CD8-positive, alpha-beta memory T cell (primary cell): ENCODE measurements around the gene EPAS1. TPM values are rescaled to one million over a fixed set of nuclear protein-coding genes. Genes with fewer than 3 reads are reported as not detected.

Source experiments
- CTCF ChIA-PET: fragments of 350-600 bp; sonication (Branson Sonifier 250); formaldehyde crosslinking; loops from one replicate; lab custom pipeline; 2021; ENCODE audit warnings: antibody characterized with exemption; lab: Charles Lee
- POLR2A ChIA-PET: fragments of 350-600 bp; sonication (Branson Sonifier 250); formaldehyde crosslinking; loops from one replicate; lab custom pipeline; 2021; ENCODE audit warnings: antibody characterized with exemption; lab: Charles Lee
- DNase-seq, 5 donors: peaks; one replicate each; pipeline versions ENCODE4 v3.0.0 to v3.0.0-alpha.2; 2020 to 2022; ENCODE audit warnings: mixed read lengths in 1 of 5
- H3K27ac ChIP-seq: one replicate; pipeline ENCODE4 v1.7.0; 2013; ENCODE audit warnings: low read depth, mild to moderate bottlenecking, low read length, moderate library complexity
- H3K27me3 ChIP-seq: 2 replicates; pipeline ENCODE4 v1.7.0; 2013; ENCODE audit warnings: low read length, mild to moderate bottlenecking; ENCODE audit not compliant: insufficient read depth, poor library complexity, severe bottlenecking
- H3K36me3 ChIP-seq: 2 replicates; pipeline ENCODE4 v1.7.0; 2013; ENCODE audit warnings: mild to moderate bottlenecking, low read length, moderate library complexity; ENCODE audit not compliant: insufficient read depth
- H3K4me1 ChIP-seq: 2 replicates; pipeline ENCODE4 v1.7.0; 2013; ENCODE audit warnings: mild to moderate bottlenecking, low read length, moderate library complexity; ENCODE audit not compliant: insufficient read depth
- H3K4me3 ChIP-seq: 2 replicates; pipeline ENCODE4 v1.7.0; 2013; ENCODE audit warnings: mild to moderate bottlenecking, low read length
- H3K9me3 ChIP-seq: 2 replicates; pipeline ENCODE4 v1.7.0; 2013; ENCODE audit warnings: mild to moderate bottlenecking, low read length
- H3K27ac Mint-ChIP-seq, 8 donors: one replicate each; pipeline ENCODE4 v1.8.0; 2020 to 2021; ENCODE audit warnings: mixed read lengths in 8 of 8, mild to moderate bottlenecking in 6 of 8, inconsistent platforms in 3 of 8, moderate library complexity in 3 of 8
- H3K27me3 Mint-ChIP-seq, 2 donors: one replicate each; pipeline ENCODE4 v1.8.0; 2020 to 2021; ENCODE audit warnings: mixed read lengths in 2 of 2, mild to moderate bottlenecking in 1 of 2, moderate library complexity in 1 of 2
- H3K36me3 Mint-ChIP-seq, 3 donors: one replicate each; pipeline ENCODE4 v1.8.0; 2020 to 2021; ENCODE audit warnings: mixed read lengths in 3 of 3, inconsistent platforms in 1 of 3, mild to moderate bottlenecking in 1 of 3
- H3K4me1 Mint-ChIP-seq, 3 donors: one replicate each; pipeline ENCODE4 v1.8.0; 2020 to 2021; ENCODE audit warnings: mixed read lengths in 3 of 3, inconsistent platforms in 1 of 3, mild to moderate bottlenecking in 1 of 3
- H3K4me3 Mint-ChIP-seq, 7 donors: one replicate each; pipeline ENCODE4 v1.8.0; 2020 to 2021; ENCODE audit warnings: mixed read lengths in 7 of 7, mild to moderate bottlenecking in 6 of 7, moderate library complexity in 4 of 7, inconsistent platforms in 2 of 7
- H3K9me3 Mint-ChIP-seq, 5 donors: one replicate each; pipeline ENCODE4 v1.8.0; 2020 to 2022; ENCODE audit warnings: mixed read lengths in 5 of 5, mild to moderate bottlenecking in 3 of 5, moderate library complexity in 2 of 5, inconsistent platforms in 1 of 5
- polyA plus RNA-seq: library from polyadenylated mRNA; unstranded; fragments of 300-500 nt; fragmentation: Illumina TruSeq; gene quantifications from one replicate; pipeline ENCODE4 v1.2.3, GENCODE V29; 2021
- total RNA-seq, 2 experiments: library from RNA; stranded (reverse); gene quantifications; one replicate each; pipeline ENCODE4 v1.2.3, GENCODE V29; 2021

Gene EPAS1
- total and polyA plus RNA-seq, 3 experiments from 2014 or later, result 1.4 to 14.5 (median 9.0) TPM

DNA sequence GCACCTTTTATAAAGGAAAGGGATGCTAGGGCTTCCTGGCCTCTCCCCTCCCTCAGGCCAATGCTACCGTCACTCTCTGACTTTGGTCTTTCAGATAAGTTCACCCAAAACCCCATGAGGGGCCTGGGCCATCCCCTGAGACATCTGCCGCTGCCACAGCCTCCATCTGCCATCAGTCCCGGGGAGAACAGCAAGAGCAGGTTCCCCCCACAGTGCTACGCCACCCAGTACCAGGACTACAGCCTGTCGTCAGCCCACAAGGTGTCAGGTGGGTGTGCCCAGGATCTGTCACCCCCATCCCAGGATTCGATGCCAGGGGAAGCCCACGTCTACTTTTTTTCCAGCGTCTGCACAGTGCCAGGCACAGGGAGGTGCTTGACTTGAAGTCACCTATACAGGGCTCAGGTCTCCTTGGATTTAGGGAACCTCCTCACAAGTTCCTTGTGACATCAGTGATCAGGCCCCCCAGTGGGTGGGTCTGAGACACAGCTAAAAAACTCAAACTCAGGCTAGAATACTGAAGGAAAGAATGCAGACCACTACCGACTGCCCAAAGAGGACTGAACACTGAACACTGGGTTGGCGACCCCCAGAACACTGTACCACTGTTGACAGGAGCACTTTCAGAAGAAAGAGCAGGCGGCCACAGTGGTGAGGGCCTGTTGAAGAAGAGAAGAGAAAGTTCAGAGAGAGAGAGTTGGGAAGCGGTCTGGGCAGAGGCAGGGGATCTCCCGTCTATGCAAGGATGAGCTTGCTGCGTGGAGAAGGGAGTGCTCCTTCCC is 85.3 kb downstream of the EPAS1 start:
- Histone ChIP-seq H3K4me1 (no peaks in the 10 kb centered on the region), H3K4me3 (no peak overlapping the region), H3K36me3 (no peaks in the 10 kb centered on the region), H3K9me3 (no peaks in the 10 kb centered on the region), H3K27me3 (no peaks in the 10 kb centered on the region), H3K27ac (no peak overlapping the region)
- H3K27ac Mint-ChIP-seq, result peak overlapping the region in 2 of 8 donors; percentile 12 to 64
- no peaks in the 10 kb centered on the region for H3K36me3 Mint-ChIP-seq
- peaks cover 0 to 9% (median under 1%) of the 10 kb centered on the region in 3 donors for H3K4me1 Mint-ChIP-seq
- H3K27me3 Mint-ChIP-seq, result peaks cover 0 to 1% of the 10 kb centered on the region in 2 donors
- DNase-seq, result no peak
- POLR2A ChIA-PET, result no interaction called here
- H3K9me3 Mint-ChIP-seq, result no peaks in the 10 kb centered on the region
- CTCF ChIA-PET, result no interaction called here
- H3K4me3 Mint-ChIP-seq, result no peak overlapping the region

- Mint-ChIP-seq H3K36me3 (no peaks in the 10 kb centered on the region), H3K4me1 (peaks cover 0 to 12% (median 1%) of the 10 kb centered on the region in 3 donors), H3K27me3 (peaks cover 0 to 1% of the 10 kb centered on the region in 2 donors), H3K9me3 (no peaks in the 10 kb centered on the region), H3K27ac (no peak overlapping the region), H3K4me3 (no peak overlapping the region)
- DNase-seq, result no peak
- H3K9me3 ChIP-seq, result no peaks in the 10 kb centered on the region
- no peaks in the 10 kb centered on the region for H3K36me3 ChIP-seq
- ChIA-PET CTCF (no interaction called here), POLR2A (no interaction called here)
- no peak overlapping the region for H3K4me3 ChIP-seq
- H3K27me3 ChIP-seq, result no peaks in the 10 kb centered on the region
- no peaks in the 10 kb centered on the region for H3K4me1 ChIP-seq
- no peak overlapping the region for H3K27ac ChIP-seq
Measured at GRCh38 chr2:46383113-46383395, 85.8 kb downstream of the EPAS1 start.

GRCh38 chr2:46383784-46384456 is 86.7 kb downstream of the EPAS1 start:
- no peaks in the 10 kb centered on the region for H3K36me3 ChIP-seq
- Mint-ChIP-seq H3K27me3 (peaks cover 0 to 3% of the 10 kb centered on the region in 2 donors), H3K9me3 (no peaks in the 10 kb centered on the region), H3K4me3 (no peak overlapping the region), H3K4me1 (peaks cover 0 to 12% (median 1%) of the 10 kb centered on the region in 3 donors), H3K36me3 (no peaks in the 10 kb centered on the region), H3K27ac (peak overlapping the region in 1 of 8 donors; percentile 5)
- no peaks in the 10 kb centered on the region for H3K27me3 ChIP-seq
- ChIA-PET POLR2A (no interaction called here), CTCF (no interaction called here)
- H3K4me1 ChIP-seq, result no peaks in the 10 kb centered on the region
- no peak for DNase-seq
- no peak overlapping the region for H3K27ac ChIP-seq
- no peak overlapping the region for H3K4me3 ChIP-seq
- H3K9me3 ChIP-seq, result no peaks in the 10 kb centered on the region

DNA sequence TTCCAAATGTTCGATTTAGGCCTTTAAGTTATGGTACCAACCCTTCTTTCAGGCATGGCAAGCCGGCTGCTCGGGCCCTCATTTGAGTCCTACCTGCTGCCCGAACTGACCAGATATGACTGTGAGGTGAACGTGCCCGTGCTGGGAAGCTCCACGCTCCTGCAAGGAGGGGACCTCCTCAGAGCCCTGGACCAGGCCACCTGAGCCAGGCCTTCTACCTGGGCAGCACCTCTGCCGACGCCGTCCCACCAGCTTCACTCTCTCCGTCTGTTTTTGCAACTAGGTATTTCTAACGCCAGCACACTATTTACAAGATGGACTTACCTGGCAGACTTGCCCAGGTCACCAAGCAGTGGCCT is 87.2 kb downstream of the EPAS1 start:
- ChIA-PET POLR2A (no interaction called here), CTCF (interaction anchor here (1.4 kb wide), 1 partner anchor 321 kb away, joined by 3 read pairs; no protein-coding TSS in a partner anchor)
- H3K27ac ChIP-seq, result no peak overlapping the region
- no peaks in the 10 kb centered on the region for H3K4me1 ChIP-seq
- H3K36me3 ChIP-seq, result no peaks in the 10 kb centered on the region
- no peaks in the 10 kb centered on the region for H3K27me3 ChIP-seq
- H3K27ac Mint-ChIP-seq, result peak overlapping the region in 1 of 8 donors; percentile 5
- peaks cover 0 to 7% of the 10 kb centered on the region in 2 donors for H3K27me3 Mint-ChIP-seq
- H3K36me3 Mint-ChIP-seq, result peaks cover 0 to 2% (median 0%) of the 10 kb centered on the region in 3 donors
- H3K4me1 Mint-ChIP-seq, result peaks cover 0 to 12% (median 1%) of the 10 kb centered on the region in 3 donors
- H3K9me3 Mint-ChIP-seq, result no peaks in the 10 kb centered on the region
- no peak overlapping the region for H3K4me3 Mint-ChIP-seq
- no peak overlapping the region for H3K4me3 ChIP-seq
- no peaks in the 10 kb centered on the region for H3K9me3 ChIP-seq
- DNase-seq, result no peak

GRCh38 chr2:46385786-46386577 is 88.8 kb downstream of the EPAS1 start:
- ChIA-PET POLR2A (no interaction called here), CTCF (interaction anchor here (1.4 kb wide), 1 partner anchor 323 kb away, joined by 3 read pairs; no protein-coding TSS in a partner anchor)
- H3K4me3 Mint-ChIP-seq, result no peak overlapping the region
- no peaks in the 10 kb centered on the region for H3K9me3 Mint-ChIP-seq
- H3K4me1 ChIP-seq, result no peaks in the 10 kb centered on the region
- peaks cover 0 to 6% of the 10 kb centered on the region in 2 donors for H3K27me3 Mint-ChIP-seq
- peaks cover 0 to 2% (median 0%) of the 10 kb centered on the region in 3 donors for H3K36me3 Mint-ChIP-seq
- H3K27me3 ChIP-seq, result no peaks in the 10 kb centered on the region
- no peak overlapping the region for H3K4me3 ChIP-seq
- H3K27ac ChIP-seq, result no peak overlapping the region
- no peak for DNase-seq
- H3K4me1 Mint-ChIP-seq, result peaks cover 0 to 12% (median 1%) of the 10 kb centered on the region in 3 donors
- H3K9me3 ChIP-seq, result no peaks in the 10 kb centered on the region
- H3K27ac Mint-ChIP-seq, result no peak overlapping the region
- H3K36me3 ChIP-seq, result no peaks in the 10 kb centered on the region

- no peaks in the 10 kb centered on the region for H3K36me3 ChIP-seq
- POLR2A ChIA-PET, result no interaction called here
- no peak for DNase-seq
- H3K9me3 Mint-ChIP-seq, result no peaks in the 10 kb centered on the region
- H3K27ac ChIP-seq, result no peak overlapping the region
- H3K36me3 Mint-ChIP-seq, result peaks cover 0 to 2% (median 0%) of the 10 kb centered on the region in 3 donors
- H3K27me3 ChIP-seq, result no peaks in the 10 kb centered on the region
- H3K27ac Mint-ChIP-seq, result no peak overlapping the region
- H3K4me3 Mint-ChIP-seq, result no peak overlapping the region
- H3K4me1 ChIP-seq, result no peaks in the 10 kb centered on the region
- H3K27me3 Mint-ChIP-seq, result peaks cover 0 to 8% of the 10 kb centered on the region in 2 donors
- peaks cover 0 to 12% (median 1%) of the 10 kb centered on the region in 3 donors for H3K4me1 Mint-ChIP-seq
- H3K4me3 ChIP-seq, result no peak overlapping the region
- no peaks in the 10 kb centered on the region for H3K9me3 ChIP-seq
- CTCF ChIA-PET, result no interaction called here
Measured at GRCh38 chr2:46386763-46387162, 89.6 kb downstream of the EPAS1 start.

DNA sequence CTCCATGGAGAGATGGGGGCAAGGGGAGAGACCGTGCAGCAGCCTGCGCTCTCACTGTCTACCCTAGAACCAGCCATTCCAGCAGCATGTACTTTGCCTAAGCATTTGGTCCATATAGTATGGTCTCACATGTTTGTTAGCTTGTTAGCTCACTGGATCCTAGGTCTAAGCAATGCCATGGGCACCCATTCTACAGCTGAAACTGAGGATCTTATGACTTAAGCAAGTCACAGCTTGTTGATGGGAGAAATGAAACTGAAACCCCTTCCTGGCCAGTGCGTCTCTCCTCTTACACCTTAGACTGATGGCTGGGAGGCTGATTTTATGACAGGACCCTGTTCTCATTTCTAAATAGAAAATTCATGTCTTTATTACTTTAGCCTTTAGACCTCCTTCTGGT is 90.1 kb downstream of the EPAS1 start:
- Mint-ChIP-seq H3K27me3 (peaks cover 0 to 8% of the 10 kb centered on the region in 2 donors), H3K27ac (no peak overlapping the region), H3K36me3 (peaks cover 0 to 2% (median 0%) of the 10 kb centered on the region in 3 donors), H3K4me1 (peaks cover 0 to 12% (median 1%) of the 10 kb centered on the region in 3 donors), H3K4me3 (peak overlapping the region in 2 of 7 donors; percentile 7 to 33), H3K9me3 (no peaks in the 10 kb centered on the region)
- CTCF ChIA-PET, result no interaction called here
- Histone ChIP-seq H3K27ac (no peak overlapping the region), H3K36me3 (no peaks in the 10 kb centered on the region), H3K4me1 (no peaks in the 10 kb centered on the region), H3K27me3 (no peaks in the 10 kb centered on the region), H3K4me3 (no peak overlapping the region), H3K9me3 (no peaks in the 10 kb centered on the region)
- POLR2A ChIA-PET, result no interaction called here
- no peak for DNase-seq
